Parathyroid adenoma (tissue), 2 donors: Measurements from ENCODE around the gene CLIP3.

Experiments
- H2AFZ ChIP-seq: fragments of 300-600 bp; sonication (generic); one replicate; pipeline ENCODE4 v1.7.0; 2017; ENCODE audit warnings: antibody characterized with exemption, mild to moderate bottlenecking
- H3K27ac ChIP-seq: fragments of 300-600 bp; sonication (generic); one replicate; pipeline ENCODE4 v1.7.0; 2017
- H3K27me3 ChIP-seq: fragments of 300-600 bp; sonication (generic); one replicate; pipeline ENCODE4 v1.7.0; 2017; ENCODE audit warnings: low read length; ENCODE audit not compliant: control insufficient read depth, insufficient read depth
- H3K36me3 ChIP-seq: fragments of 300-600 bp; sonication (generic); one replicate; pipeline ENCODE4 v1.7.0; 2017; ENCODE audit warnings: low read length; ENCODE audit not compliant: control insufficient read depth, insufficient read depth
- H3K4me1 ChIP-seq: fragments of 300-600 bp; sonication (generic); one replicate; pipeline ENCODE4 v1.7.0; 2017; ENCODE audit warnings: control low read depth
- H3K4me2 ChIP-seq: fragments of 300-600 bp; sonication (generic); one replicate; pipeline ENCODE4 v1.7.0; 2017; ENCODE audit warnings: low read length
- H3K4me3 ChIP-seq: fragments of 300-600 bp; sonication (generic); one replicate; pipeline ENCODE4 v1.7.0; 2017; ENCODE audit warnings: low read depth, low read length
- H3K79me2 ChIP-seq: fragments of 300-600 bp; sonication (generic); one replicate; pipeline ENCODE4 v1.7.0; 2017; ENCODE audit warnings: control low read depth
- H3K9ac ChIP-seq: fragments of 300-600 bp; sonication (generic); one replicate; pipeline ENCODE4 v1.7.0; 2017; ENCODE audit warnings: mild to moderate bottlenecking
- H3K9me3 ChIP-seq: fragments of 300-600 bp; sonication (generic); one replicate; pipeline ENCODE4 v1.7.0; 2017; ENCODE audit warnings: low read length; ENCODE audit not compliant: control insufficient read depth
- TF ChIP-seq, protein P1 (sequence below): fragments of 300-600 bp; sonication (generic); IDR thresholded peaks from one replicate; pipeline ENCODE4 v1.7.0; 2017; ENCODE audit warnings: antibody characterized with exemption, mild to moderate bottlenecking
- donor health status: primary hyperparathyroidism.

CLIP3 gene

DNA sequence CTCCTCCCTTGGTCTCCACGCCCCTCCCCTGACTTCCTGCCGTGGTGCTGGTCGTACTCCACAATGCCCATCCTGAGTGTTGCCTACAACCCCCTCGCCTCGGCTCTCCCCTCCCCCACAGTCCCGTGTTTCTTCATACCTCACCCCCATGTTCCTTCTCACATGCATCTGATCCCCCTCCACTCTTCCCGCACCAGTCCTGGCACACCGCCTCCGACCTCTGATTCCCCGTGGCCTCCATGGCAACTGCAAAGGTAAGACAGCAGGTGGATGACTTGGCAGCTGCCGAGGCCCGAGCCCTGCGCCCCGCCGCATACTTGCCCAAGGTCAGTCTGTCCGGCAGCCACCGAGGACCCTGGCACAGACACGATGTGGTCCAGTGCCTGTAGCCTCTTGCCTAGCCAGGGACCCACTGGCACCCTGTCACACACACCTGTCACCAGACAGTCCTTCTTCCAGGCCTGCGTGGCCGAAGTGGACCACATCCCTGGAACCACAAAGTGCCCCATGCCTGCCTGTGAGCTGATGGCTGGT lies 53.8 kb downstream of the CLIP3 start:
- no peak overlapping the region for H3K27ac ChIP-seq
- no peak overlapping the region for H3K9ac ChIP-seq
- H3K36me3 ChIP-seq = no peaks in the 10 kb centered on the region
- H3K79me2 ChIP-seq = no peaks in the 10 kb centered on the region
- no peaks in the 10 kb centered on the region for H3K4me1 ChIP-seq
- TF ChIP-seq, protein P1, sequence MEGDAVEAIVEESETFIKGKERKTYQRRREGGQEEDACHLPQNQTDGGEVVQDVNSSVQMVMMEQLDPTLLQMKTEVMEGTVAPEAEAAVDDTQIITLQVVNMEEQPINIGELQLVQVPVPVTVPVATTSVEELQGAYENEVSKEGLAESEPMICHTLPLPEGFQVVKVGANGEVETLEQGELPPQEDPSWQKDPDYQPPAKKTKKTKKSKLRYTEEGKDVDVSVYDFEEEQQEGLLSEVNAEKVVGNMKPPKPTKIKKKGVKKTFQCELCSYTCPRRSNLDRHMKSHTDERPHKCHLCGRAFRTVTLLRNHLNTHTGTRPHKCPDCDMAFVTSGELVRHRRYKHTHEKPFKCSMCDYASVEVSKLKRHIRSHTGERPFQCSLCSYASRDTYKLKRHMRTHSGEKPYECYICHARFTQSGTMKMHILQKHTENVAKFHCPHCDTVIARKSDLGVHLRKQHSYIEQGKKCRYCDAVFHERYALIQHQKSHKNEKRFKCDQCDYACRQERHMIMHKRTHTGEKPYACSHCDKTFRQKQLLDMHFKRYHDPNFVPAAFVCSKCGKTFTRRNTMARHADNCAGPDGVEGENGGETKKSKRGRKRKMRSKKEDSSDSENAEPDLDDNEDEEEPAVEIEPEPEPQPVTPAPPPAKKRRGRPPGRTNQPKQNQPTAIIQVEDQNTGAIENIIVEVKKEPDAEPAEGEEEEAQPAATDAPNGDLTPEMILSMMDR = no peak
- H3K27me3 ChIP-seq = no peaks in the 10 kb centered on the region
- no peak overlapping the region for H2AFZ ChIP-seq
- H3K9me3 ChIP-seq = no peaks in the 10 kb centered on the region
- H3K4me3 ChIP-seq = no peak overlapping the region
- H3K4me2 ChIP-seq = no peak overlapping the region

DNA sequence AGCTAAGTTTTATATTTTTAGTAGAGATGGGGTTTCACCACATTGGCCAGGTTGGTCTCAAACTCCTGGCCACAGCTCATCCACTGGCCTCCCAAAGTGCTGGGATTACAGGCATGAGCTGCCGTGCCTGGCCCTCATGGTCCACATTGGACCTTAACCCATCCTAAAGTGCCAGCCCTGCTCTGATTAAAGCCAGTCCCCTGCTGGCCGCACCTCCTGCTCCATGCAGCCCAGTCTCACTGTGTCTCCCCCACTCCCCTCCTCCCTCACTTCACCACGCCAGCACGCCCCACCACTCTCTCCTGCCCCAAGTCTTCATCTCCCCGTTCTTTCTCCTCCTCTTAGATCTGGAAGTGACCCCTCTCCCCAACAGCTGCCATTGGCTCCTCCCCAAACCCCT lies 54.4 kb downstream of the CLIP3 start:
- Histone ChIP-seq H3K27me3 (no peaks in the 10 kb centered on the region), H3K4me3 (no peak overlapping the region), H3K4me1 (no peaks in the 10 kb centered on the region), H3K4me2 (no peak overlapping the region), H3K9ac (no peak overlapping the region), H3K36me3 (no peaks in the 10 kb centered on the region), H2AFZ (no peak overlapping the region), H3K79me2 (no peaks in the 10 kb centered on the region), H3K27ac (no peak overlapping the region), H3K9me3 (no peaks in the 10 kb centered on the region)
- TF ChIP-seq, protein P1 = no peak

DNA sequence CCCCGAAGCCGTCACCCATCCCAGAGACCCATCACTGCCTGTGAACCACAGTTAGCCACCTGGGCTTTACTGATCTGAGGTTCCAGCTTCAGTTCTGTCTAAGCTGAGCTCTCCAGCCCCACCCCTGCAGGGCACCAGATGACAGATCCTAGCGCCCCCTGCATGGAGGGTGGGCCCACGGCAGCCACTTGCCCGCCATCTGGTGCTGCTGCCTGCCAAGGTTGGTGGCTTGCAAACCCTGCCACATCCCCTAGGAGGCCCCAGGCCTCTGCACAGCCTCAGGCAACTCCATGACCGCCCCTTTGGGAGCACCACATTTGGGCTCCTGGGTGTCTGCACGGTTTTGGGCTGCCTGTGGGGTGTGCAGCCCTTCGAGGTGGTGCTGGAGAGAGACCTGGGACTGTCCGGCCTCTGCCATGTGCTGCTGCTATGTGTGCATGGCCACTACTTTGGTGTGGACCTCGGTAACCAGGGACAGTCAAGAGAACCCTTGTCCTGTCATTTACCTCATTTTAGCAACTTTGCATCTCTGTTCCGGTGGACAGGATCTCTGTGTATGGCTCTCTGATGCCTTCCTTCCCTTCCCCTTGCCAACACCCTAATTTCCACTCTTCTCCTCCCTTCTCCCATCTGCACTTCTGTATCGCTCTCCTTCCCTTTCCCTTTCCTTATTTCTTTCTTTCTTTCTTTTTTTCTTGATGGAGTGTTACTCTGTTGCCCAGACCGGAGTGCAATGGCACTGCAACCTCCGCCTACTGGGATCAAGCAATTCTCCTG lies 55.0 kb downstream of the CLIP3 start:
- Histone ChIP-seq H3K4me1 (no peaks in the 10 kb centered on the region), H3K36me3 (no peaks in the 10 kb centered on the region), H3K27ac (no peak overlapping the region), H3K9me3 (no peaks in the 10 kb centered on the region), H2AFZ (no peak overlapping the region), H3K79me2 (no peaks in the 10 kb centered on the region), H3K4me3 (no peak overlapping the region), H3K4me2 (no peak overlapping the region), H3K27me3 (no peaks in the 10 kb centered on the region), H3K9ac (no peak overlapping the region)
- TF ChIP-seq, protein P1 = peak; percentile 13

DNA sequence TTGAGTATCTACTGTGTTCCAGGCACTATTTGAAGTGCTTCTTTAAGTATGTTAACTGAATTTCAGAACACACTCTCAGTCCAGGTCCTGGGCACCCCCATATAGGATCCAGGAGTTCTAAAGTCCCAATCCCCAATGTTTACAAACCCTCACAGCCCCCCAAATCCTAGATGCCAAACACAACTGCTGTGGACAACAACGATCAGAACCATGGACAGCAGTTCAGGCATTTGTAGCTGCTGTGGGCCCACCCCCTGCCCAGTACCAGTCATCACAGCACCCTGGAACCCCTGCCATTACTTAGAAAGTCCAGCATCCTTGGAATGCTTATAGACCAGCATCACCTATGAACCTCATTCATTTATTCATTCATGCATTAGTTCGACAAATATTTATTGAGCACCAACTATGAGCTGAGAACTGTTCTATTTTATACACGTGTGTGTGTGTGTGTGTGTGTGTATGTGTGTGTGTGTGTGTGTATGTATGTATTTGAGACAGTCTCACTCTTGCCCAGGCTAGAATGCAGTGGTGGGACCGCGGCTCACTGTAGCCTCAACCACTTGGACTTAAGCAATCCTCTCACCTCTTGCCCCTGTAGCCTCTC lies 57.0 kb downstream of the CLIP3 start:
- TF ChIP-seq, protein P1 = no peak
- H3K9ac ChIP-seq = no peak overlapping the region
- no peak overlapping the region for H3K4me2 ChIP-seq
- no peaks in the 10 kb centered on the region for H3K27me3 ChIP-seq
- no peak overlapping the region for H3K27ac ChIP-seq
- H3K4me1 ChIP-seq = no peaks in the 10 kb centered on the region
- H3K79me2 ChIP-seq = no peaks in the 10 kb centered on the region
- no peaks in the 10 kb centered on the region for H3K36me3 ChIP-seq
- H3K4me3 ChIP-seq = no peak overlapping the region
- no peak overlapping the region for H2AFZ ChIP-seq
- no peaks in the 10 kb centered on the region for H3K9me3 ChIP-seq
